GM12878 (cell line): ENCODE measurements around the gene PCED1B. TPM values are rescaled to one million over a fixed set of nuclear protein-coding genes. Genes with fewer than 3 reads are reported as not detected.

Experiments used
- ATAC-seq: fragments of 200-7000 bp; cut with Tn5 transposase; 3 replicates; pipeline ENCODE4 v1.9.1; 2020; ENCODE audit warnings: mild to moderate bottlenecking, moderate library complexity
- BruUV-seq: library from RNA; stranded (reverse); fragments of 400-500 nt; replicated peaks from 2 replicates; lab custom pipeline; 2021; lab: Mats Ljungman, UMichigan
- CTCF ChIA-PET: fragments of 300-600 bp; sonication (Branson Sonifier 250); formaldehyde crosslinking; extraction: SDS; loops from one replicate; lab custom pipeline; 2021; ENCODE audit warnings: inconsistent platforms; lab: Yijun Ruan, JAX
- POLR2A ChIA-PET: fragments of 350-600 bp; formaldehyde crosslinking; extraction: SDS; loops from one replicate; lab custom pipeline; 2021; ENCODE audit warnings: inconsistent platforms; lab: Charles Lee
- RAD21 ChIA-PET: fragments of 300-600 bp; sonication (Branson Sonifier 250); formaldehyde crosslinking; loops from one replicate; lab custom pipeline; 2023; ENCODE audit warnings: antibody characterized with exemption; ENCODE audit not compliant: unreplicated experiment; lab: Charles Lee
- SMC1A ChIA-PET: fragments of 300-600 bp; sonication (Branson Sonifier 250); formaldehyde crosslinking; loops from one replicate; lab custom pipeline; 2023; ENCODE audit not compliant: unreplicated experiment, uncharacterized antibody; lab: Charles Lee
- DNase-seq: peaks from one replicate; pipeline ENCODE4 v3.0.0-alpha.2; 2011; ENCODE audit warnings: low read depth, low spot score
- FAIRE-seq: peaks from 3 replicates; lab custom pipeline; 2011; peaks lifted over from hg19 to GRCh38; lab: Jason Lieb, UNC
- H2AFZ ChIP-seq: 2 replicates; pipeline ENCODE4 v1.6.0; 2011; ENCODE audit warnings: low read depth, low read length, control low read depth; ENCODE audit not compliant: control insufficient read depth
- H3K27ac ChIP-seq: 2 replicates; pipeline ENCODE4 v1.5.1; 2011; ENCODE audit warnings: control low read depth; ENCODE audit not compliant: control insufficient read depth, insufficient read depth
- H3K27me3 ChIP-seq, 2 experiments: replicated peaks in 1 of 2; 2 replicates each; pipeline versions ENCODE4 v1.6.0 to v1.6.1; 2011; ENCODE audit warnings: low read length in 1 of 2; ENCODE audit not compliant: control insufficient read depth in 2 of 2, insufficient read depth in 2 of 2
- H3K36me3 ChIP-seq, 2 experiments: 2 replicates each; pipeline ENCODE4 v1.5.1; 2011; ENCODE audit warnings: low read length in 1 of 2; ENCODE audit not compliant: control insufficient read depth in 2 of 2, insufficient read depth in 2 of 2
- H3K4me1 ChIP-seq: 2 replicates; pipeline ENCODE4 v1.6.1; 2011; ENCODE audit warnings: mild to moderate bottlenecking, low read length, moderate library complexity, mixed read lengths; ENCODE audit not compliant: control insufficient read depth, insufficient read depth
- H3K4me2 ChIP-seq: 2 replicates; pipeline ENCODE4 v1.6.0; 2011; ENCODE audit warnings: control low read depth; ENCODE audit not compliant: control insufficient read depth, insufficient read depth
- H3K4me3 ChIP-seq: fragments of 200-600 bp; sonication (generic); 2 replicates; pipeline ENCODE4 v1.5.1; 2016
- H3K79me2 ChIP-seq: 2 replicates; pipeline ENCODE4 v1.6.0; 2011; ENCODE audit warnings: low read length; ENCODE audit not compliant: control insufficient read depth, insufficient read depth
- H3K9ac ChIP-seq: 2 replicates; pipeline ENCODE4 v1.8.0; 2011; ENCODE audit warnings: low read length, control low read depth, mixed read lengths; ENCODE audit not compliant: control insufficient read depth, insufficient read depth
- H3K9me3 ChIP-seq: replicated peaks from 3 replicates; pipeline ENCODE4 v1.5.1; 2011; ENCODE audit warnings: mild to moderate bottlenecking, low read length; ENCODE audit not compliant: control insufficient read depth, insufficient read depth
- H4K20me1 ChIP-seq: 2 replicates; pipeline ENCODE4 v1.6.0; 2011; ENCODE audit not compliant: control insufficient read depth, insufficient read depth
- BRCA1 ChIP-seq: IDR thresholded peaks from 2 replicates; pipeline ENCODE4 v1.6.1; 2011; ENCODE audit warnings: low read depth, low read length, improper control_type of control experiment
- EP300 ChIP-seq, 2 experiments: fragments of 150-350 bp in 1 of 2; IDR thresholded peaks; 2 replicates each; pipeline ENCODE4 v1.6.1; 2011 to 2012; ENCODE audit warnings: low read depth in 2 of 2, low read length in 2 of 2, borderline replicate concordance in 1 of 2, improper control_type of control experiment in 1 of 2, inconsistent platforms in 1 of 2; ENCODE audit not compliant: control insufficient read depth in 1 of 2
- HDAC2 ChIP-seq: fragments of 200-600 bp; sonication (generic); IDR thresholded peaks from 2 replicates; pipeline ENCODE4 v1.6.1; 2017
- LARP7 ChIP-seq: fragments of 450-650 bp; IDR thresholded peaks from 2 replicates; pipeline ENCODE4 v1.6.1; 2017; ENCODE audit warnings: mild to moderate bottlenecking
- MEF2B ChIP-seq: fragments of 450-650 bp; IDR thresholded peaks from 2 replicates; pipeline ENCODE4 v1.6.1; 2018; ENCODE audit warnings: mild to moderate bottlenecking, moderate library complexity; ENCODE audit not compliant: partially characterized antibody, poor library complexity, severe bottlenecking
- RAD51 ChIP-seq: fragments of 450-650 bp; IDR thresholded peaks from 2 replicates; pipeline ENCODE4 v1.6.1; 2016; ENCODE audit warnings: moderate library complexity, mild to moderate bottlenecking, inconsistent platforms
- RFX5 ChIP-seq: IDR thresholded peaks from 2 replicates; pipeline ENCODE4 v1.6.1; 2011; ENCODE audit warnings: low read depth, low read length, improper control_type of control experiment
- SIX5 ChIP-seq: IDR thresholded peaks from 2 replicates; pipeline ENCODE4 v1.6.1; 2011; ENCODE audit warnings: mild to moderate bottlenecking, low read depth, low read length, moderate library complexity; ENCODE audit not compliant: severe bottlenecking
- SMAD5 ChIP-seq: IDR thresholded peaks from 2 replicates; pipeline ENCODE4 v1.6.1; 2016; ENCODE audit warnings: antibody characterized with exemption, low read depth
- SMARCA5 ChIP-seq: fragments of 450-650 bp; IDR thresholded peaks from 2 replicates; pipeline ENCODE4 v1.6.1; 2017; ENCODE audit warnings: mild to moderate bottlenecking
- SMC3 ChIP-seq: IDR thresholded peaks from 2 replicates; pipeline ENCODE4 v1.6.1; 2011; ENCODE audit warnings: low read length, improper control_type of control experiment, borderline replicate concordance
- SRF ChIP-seq, 2 experiments: IDR thresholded peaks; 2 replicates each; pipeline ENCODE4 v1.6.1; 2011; ENCODE audit warnings: low read depth in 2 of 2, low read length in 2 of 2, mild to moderate bottlenecking in 1 of 2, moderate library complexity in 1 of 2
- STAT1 ChIP-seq: fragments of 450-650 bp; conservative IDR thresholded peaks from 2 replicates; pipeline ENCODE4 v1.6.1; 2014; ENCODE audit warnings: antibody characterized with exemption, mild to moderate bottlenecking
- TCF7 ChIP-seq: IDR thresholded peaks from 2 replicates; pipeline ENCODE4 v1.6.1; 2014; ENCODE audit warnings: antibody characterized with exemption, borderline replicate concordance
- WGBS: methylation state at CpG from one replicate; pipeline ENCODE4 v1.1.6; 2016; ENCODE audit warnings: low lambda C conversion rate; ENCODE audit not compliant: insufficient replicate concordance, insufficient coverage; ENCODE audit errors: missing lambda C conversion rate; 5-methylcytosine and 5-hydroxymethylcytosine counted together
- in situ Hi-C: fragments of 300-500 bp; cut with MboI; formaldehyde crosslinking; loops from 9 replicates; pipeline ENCODE4 v1.14.3; 2018; ENCODE audit warnings: mixed read lengths
- intact Hi-C: fragments of 100-400 bp; cut with micrococcal nuclease; formaldehyde crosslinking; loops from one replicate; pipeline ENCODE4 v1.14.2; 2022; ENCODE audit not compliant: unreplicated experiment
- polyA plus RNA-seq, 11 experiments: library from polyadenylated mRNA; depleted of rRNA in 4 of 11; unstranded in 6 of 11; stranded (reverse) in 5 of 11; fragments of >200 nt; fragmentation: Nextera tagmentation in 4 of 11; fragmentation: Illumina TruSeq in 1 of 11; extraction: Ambion mirVana in 4 of 11; extraction: Trizol in 1 of 11; gene quantifications; 1 replicate in 1 of 11; 2 replicates in 10 of 11; pipeline versions ENCODE4 v1.2.1 to v1.2.3, GENCODE V29; 2011 to 2016; ENCODE audit warnings: inconsistent platforms in 2 of 11, missing spikeins in 2 of 11, low read depth in 1 of 11
- total RNA-seq, 4 experiments: library from RNA; depleted of rRNA in 3 of 4; stranded (reverse); fragments of >200 nt in 3 of 4; fragmentation: Illumina TruSeq in 1 of 4; extraction: Trizol in 1 of 4; gene quantifications; 2 replicates each; pipeline versions ENCODE4 v1.2.1 to v1.2.3, GENCODE V29; 2013 to 2021
- TF ChIP-seq, protein P1 (sequence below): fragments of 450-650 bp; IDR thresholded peaks from 2 replicates; pipeline ENCODE4 v1.6.1; 2018; ENCODE audit warnings: borderline replicate concordance, mild to moderate bottlenecking; ENCODE audit not compliant: partially characterized antibody
- TF ChIP-seq, protein P2 (sequence below): fragments of 450-650 bp; IDR thresholded peaks from 2 replicates; pipeline ENCODE4 v1.6.1; 2017; ENCODE audit warnings: mild to moderate bottlenecking, moderate library complexity

The PCED1B gene
- total and polyA plus RNA-seq, 10 of the 15 experiments (the other 5 are each of a cell fraction or from before 2014, with no cell fraction given): 0.80 to 8.8 (median 3.0) TPM

DNA sequence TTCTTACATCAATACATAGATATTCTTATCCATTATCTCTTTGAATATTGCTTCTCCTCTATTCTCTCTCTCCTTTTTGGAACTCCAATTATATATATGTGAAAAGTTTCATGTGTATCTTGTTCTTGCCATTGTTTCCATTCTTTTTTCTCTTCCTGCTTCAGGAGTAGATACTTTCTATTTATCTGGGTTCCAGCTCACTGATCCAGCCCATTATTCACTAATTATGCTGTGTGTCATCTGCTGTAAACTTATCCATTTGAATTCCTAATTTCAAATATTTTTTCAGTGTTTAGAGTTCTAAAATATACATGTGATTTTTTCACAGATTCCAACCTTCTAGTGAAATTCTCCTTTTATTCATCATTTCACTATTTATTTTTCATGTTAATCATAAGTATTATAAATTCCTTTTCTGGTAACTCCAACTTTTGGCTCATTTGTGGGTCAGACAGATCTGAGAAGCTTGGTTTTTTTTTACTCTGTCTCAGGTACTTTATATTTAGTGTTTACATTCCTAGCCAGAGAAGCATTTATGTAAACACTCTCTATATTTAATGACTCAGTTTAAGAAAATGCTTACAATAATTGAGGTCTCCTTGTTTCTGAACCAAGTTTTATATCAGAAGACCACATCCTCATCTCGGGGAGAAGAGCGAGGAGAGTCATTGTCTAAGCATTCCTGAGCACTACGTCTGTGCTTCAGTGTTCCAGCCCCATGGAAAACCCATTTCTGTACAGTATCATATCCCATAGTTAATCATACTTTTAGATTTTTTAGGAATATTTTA lies 16.2 kb downstream of the PCED1B start (continued):
- no peak for TF ChIP-seq LARP7
- TF ChIP-seq, protein P1, sequence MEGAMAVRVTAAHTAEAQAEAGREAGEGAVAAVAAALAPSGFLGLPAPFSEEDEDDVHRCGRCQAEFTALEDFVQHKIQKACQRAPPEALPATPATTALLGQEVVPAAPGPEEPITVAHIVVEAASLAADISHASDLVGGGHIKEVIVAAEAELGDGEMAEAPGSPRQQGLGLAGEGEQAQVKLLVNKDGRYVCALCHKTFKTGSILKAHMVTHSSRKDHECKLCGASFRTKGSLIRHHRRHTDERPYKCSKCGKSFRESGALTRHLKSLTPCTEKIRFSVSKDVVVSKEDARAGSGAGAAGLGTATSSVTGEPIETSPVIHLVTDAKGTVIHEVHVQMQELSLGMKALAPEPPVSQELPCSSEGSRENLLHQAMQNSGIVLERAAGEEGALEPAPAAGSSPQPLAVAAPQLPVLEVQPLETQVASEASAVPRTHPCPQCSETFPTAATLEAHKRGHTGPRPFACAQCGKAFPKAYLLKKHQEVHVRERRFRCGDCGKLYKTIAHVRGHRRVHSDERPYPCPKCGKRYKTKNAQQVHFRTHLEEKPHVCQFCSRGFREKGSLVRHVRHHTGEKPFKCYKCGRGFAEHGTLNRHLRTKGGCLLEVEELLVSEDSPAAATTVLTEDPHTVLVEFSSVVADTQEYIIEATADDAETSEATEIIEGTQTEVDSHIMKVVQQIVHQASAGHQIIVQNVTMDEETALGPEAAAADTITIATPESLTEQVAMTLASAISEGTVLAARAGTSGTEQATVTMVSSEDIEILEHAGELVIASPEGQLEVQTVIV: no peak
- TF ChIP-seq EP300 (IDR thresholded peaks at IDR 0.05; ENCODE audit: borderline replicate concordance in 1 of 2, control insufficient read depth in 1 of 2, low read depth in 2 of 2, low read length in 2 of 2): no peak
- no peak for TF ChIP-seq HDAC2
- TF ChIP-seq RAD51: no peak
- no peak for TF ChIP-seq MEF2B
- TF ChIP-seq, all 136 proteins: peak for 0

DNA sequence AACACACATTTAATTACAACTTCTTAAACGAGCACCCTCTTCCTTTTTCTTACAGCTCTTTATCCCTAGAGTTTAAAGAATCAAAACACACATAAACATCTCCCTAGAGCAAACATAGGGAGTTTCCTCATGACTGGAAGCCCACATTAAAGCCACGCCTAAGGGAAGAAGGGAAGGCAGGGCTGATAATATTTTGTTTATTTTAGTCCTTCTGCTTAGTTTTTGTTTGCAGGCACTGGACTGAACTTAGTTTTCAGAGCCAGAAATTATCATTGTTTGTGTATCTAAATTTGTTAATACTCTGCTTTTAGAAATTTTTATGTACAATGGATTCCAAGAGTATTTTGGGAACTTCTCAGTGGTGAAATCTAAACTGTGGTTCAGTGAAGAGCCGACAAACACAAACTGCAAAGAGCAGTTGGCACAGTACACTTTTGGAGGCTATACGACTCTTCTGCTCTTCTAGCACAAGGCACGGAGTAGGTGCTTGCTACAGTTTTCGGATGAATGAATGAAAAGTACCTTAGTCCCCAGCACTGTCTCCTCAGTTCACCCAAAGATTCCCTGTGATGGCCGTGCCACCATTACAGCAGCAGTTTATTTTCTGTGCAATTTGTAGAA lies 18.0 kb downstream of the PCED1B start:
- ChIA-PET SMC1A (interaction anchor here (1.2 to 1.6 kb wide), 2 partner anchors 11 to 15 kb away, joined by 4 read pairs; no protein-coding TSS in a partner anchor), RAD21 (no interaction called here), CTCF (interaction anchor here (0.9 kb wide), 1 partner anchor 11 kb away, joined by 3 read pairs; no protein-coding TSS in a partner anchor), POLR2A (no interaction called here)
- intact Hi-C loops (no loop called here), in situ Hi-C loops (no loop called here)
- DNase-seq: no peak
- 50% methylated on average over 7 of the region's 7 CpGs for WGBS
- BruUV-seq: no TSS peak
- H4K20me1 ChIP-seq: no peaks in the 10 kb centered on the region
- no peaks in the 10 kb centered on the region for H3K4me1 ChIP-seq
- no peak overlapping the region for H3K4me3 ChIP-seq
- no peak overlapping the region for H3K9ac ChIP-seq
- no peak overlapping the region for H2AFZ ChIP-seq
- no peak for ATAC-seq
- H3K79me2 ChIP-seq: no peaks in the 10 kb centered on the region
- H3K27me3 ChIP-seq: no peaks in the 10 kb centered on the region; a peak in 2 of 4 replicates
- H3K4me2 ChIP-seq: no peak overlapping the region
- no peaks in the 10 kb centered on the region for H3K9me3 ChIP-seq
- no peaks in the 10 kb centered on the region for H3K36me3 ChIP-seq
- no peak for FAIRE-seq
- no peak overlapping the region for H3K27ac ChIP-seq
- TF ChIP-seq SMARCA5 (no peak), SRF (IDR thresholded peaks at IDR 0.05; ENCODE audit: low read depth in 2 of 2, low read length in 2 of 2) (no peak), RFX5 (no peak), SMC3 (no peak), TCF7 (no peak), STAT1 (no peak), SIX5 (no peak), SMAD5 (no peak), BRCA1 (no peak)
- TF ChIP-seq, protein P2, sequence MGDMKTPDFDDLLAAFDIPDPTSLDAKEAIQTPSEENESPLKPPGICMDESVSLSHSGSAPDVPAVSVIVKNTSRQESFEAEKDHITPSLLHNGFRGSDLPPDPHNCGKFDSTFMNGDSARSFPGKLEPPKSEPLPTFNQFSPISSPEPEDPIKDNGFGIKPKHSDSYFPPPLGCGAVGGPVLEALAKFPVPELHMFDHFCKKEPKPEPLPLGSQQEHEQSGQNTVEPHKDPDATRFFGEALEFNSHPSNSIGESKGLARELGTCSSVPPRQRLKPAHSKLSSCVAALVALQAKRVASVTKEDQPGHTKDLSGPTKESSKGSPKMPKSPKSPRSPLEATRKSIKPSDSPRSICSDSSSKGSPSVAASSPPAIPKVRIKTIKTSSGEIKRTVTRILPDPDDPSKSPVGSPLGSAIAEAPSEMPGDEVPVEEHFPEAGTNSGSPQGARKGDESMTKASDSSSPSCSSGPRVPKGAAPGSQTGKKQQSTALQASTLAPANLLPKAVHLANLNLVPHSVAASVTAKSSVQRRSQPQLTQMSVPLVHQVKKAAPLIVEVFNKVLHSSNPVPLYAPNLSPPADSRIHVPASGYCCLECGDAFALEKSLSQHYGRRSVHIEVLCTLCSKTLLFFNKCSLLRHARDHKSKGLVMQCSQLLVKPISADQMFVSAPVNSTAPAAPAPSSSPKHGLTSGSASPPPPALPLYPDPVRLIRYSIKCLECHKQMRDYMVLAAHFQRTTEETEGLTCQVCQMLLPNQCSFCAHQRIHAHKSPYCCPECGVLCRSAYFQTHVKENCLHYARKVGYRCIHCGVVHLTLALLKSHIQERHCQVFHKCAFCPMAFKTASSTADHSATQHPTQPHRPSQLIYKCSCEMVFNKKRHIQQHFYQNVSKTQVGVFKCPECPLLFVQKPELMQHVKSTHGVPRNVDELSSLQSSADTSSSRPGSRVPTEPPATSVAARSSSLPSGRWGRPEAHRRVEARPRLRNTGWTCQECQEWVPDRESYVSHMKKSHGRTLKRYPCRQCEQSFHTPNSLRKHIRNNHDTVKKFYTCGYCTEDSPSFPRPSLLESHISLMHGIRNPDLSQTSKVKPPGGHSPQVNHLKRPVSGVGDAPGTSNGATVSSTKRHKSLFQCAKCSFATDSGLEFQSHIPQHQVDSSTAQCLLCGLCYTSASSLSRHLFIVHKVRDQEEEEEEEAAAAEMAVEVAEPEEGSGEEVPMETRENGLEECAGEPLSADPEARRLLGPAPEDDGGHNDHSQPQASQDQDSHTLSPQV: no peak
